GM23338 (cell line): Measurements from ENCODE around the gene ITCH. TPM values are rescaled to one million over a fixed set of nuclear protein-coding genes. Genes with fewer than 3 reads are reported as not detected.

Experiments
- ATAC-seq: fragments of 200-7000 bp; cut with Tn5 transposase; 3 replicates; pipeline ENCODE4 v1.9.1; 2020
- DNase-seq: peaks from one replicate; pipeline ENCODE4 v3.0.0-alpha.2; 2015; ENCODE audit warnings: low spot score
- H2AFZ ChIP-seq: fragments of 200-600 bp; sonication (generic); 2 replicates; pipeline ENCODE4 v1.8.0; 2016; ENCODE audit warnings: antibody characterized with exemption, mild to moderate bottlenecking, moderate library complexity
- H3F3A ChIP-seq: fragments of 200-600 bp; sonication (generic); replicated peaks from 2 replicates; pipeline ENCODE4 v1.8.0; 2017; ENCODE audit warnings: antibody characterized with exemption, mixed run types, low read depth
- H3K27ac ChIP-seq: fragments of 200-600 bp; sonication (generic); 2 replicates; pipeline ENCODE4 v1.6.1; 2016; ENCODE audit warnings: low read depth
- H3K27me3 ChIP-seq: fragments of 200-600 bp; sonication (generic); 2 replicates; pipeline ENCODE4 v1.8.0; 2016; ENCODE audit warnings: mild to moderate bottlenecking, mixed run types, moderate library complexity; ENCODE audit not compliant: insufficient read depth
- H3K36me3 ChIP-seq: fragments of 200-600 bp; sonication (generic); 2 replicates; pipeline ENCODE4 v1.8.0; 2016; ENCODE audit warnings: mild to moderate bottlenecking; ENCODE audit not compliant: insufficient read depth
- H3K4me1 ChIP-seq: fragments of 200-600 bp; sonication (generic); 2 replicates; pipeline ENCODE4 v1.8.0; 2016; ENCODE audit warnings: mild to moderate bottlenecking, moderate library complexity; ENCODE audit not compliant: insufficient read depth
- H3K4me2 ChIP-seq: fragments of 200-600 bp; sonication (generic); 2 replicates; pipeline ENCODE4 v1.7.1; 2017; ENCODE audit warnings: mixed run types
- H3K4me3 ChIP-seq: fragments of 200-600 bp; sonication (generic); 2 replicates; pipeline ENCODE4 v1.6.1; 2016; ENCODE audit warnings: mixed run types
- H3K79me2 ChIP-seq: fragments of 200-600 bp; sonication (generic); replicated peaks from 2 replicates; pipeline ENCODE4 v1.8.0; 2017; ENCODE audit warnings: mild to moderate bottlenecking; ENCODE audit not compliant: insufficient read depth
- H3K9me2 ChIP-seq: fragments of 200-600 bp; sonication (generic); 2 replicates; pipeline ENCODE4 v1.8.0; 2017; ENCODE audit not compliant: insufficient read depth
- H4K20me1 ChIP-seq: fragments of 200-600 bp; sonication (generic); replicated peaks from 2 replicates; pipeline ENCODE4 v1.8.0; 2017; ENCODE audit warnings: mild to moderate bottlenecking; ENCODE audit not compliant: insufficient read depth
- H3K27ac Mint-ChIP-seq: 2 replicates; pipeline ENCODE4 v1.8.0; 2020; ENCODE audit warnings: inconsistent platforms, mild to moderate bottlenecking, moderate library complexity, mixed read lengths
- H3K27me3 Mint-ChIP-seq: 3 replicates; pipeline ENCODE4 v1.8.0; 2022; ENCODE audit warnings: low read depth, mild to moderate bottlenecking, moderate library complexity, mixed read lengths, inconsistent platforms; ENCODE audit not compliant: insufficient read depth, poor library complexity
- H3K36me3 Mint-ChIP-seq: 3 replicates; pipeline ENCODE4 v1.8.0; 2021; ENCODE audit warnings: low read depth, mild to moderate bottlenecking, inconsistent platforms, moderate library complexity, mixed read lengths
- H3K4me1 Mint-ChIP-seq: 3 replicates; pipeline ENCODE4 v1.8.0; 2020; ENCODE audit warnings: mild to moderate bottlenecking, inconsistent platforms, mixed read lengths
- H3K4me3 Mint-ChIP-seq: 3 replicates; pipeline ENCODE4 v1.8.0; 2021; ENCODE audit warnings: moderate library complexity, mild to moderate bottlenecking, inconsistent platforms, mixed read lengths
- H3K9me3 Mint-ChIP-seq: 3 replicates; pipeline ENCODE4 v1.8.0; 2020; ENCODE audit warnings: moderate library complexity, mild to moderate bottlenecking, inconsistent platforms, mixed read lengths
- CREB1 ChIP-seq: fragments of 250-450 bp; sonication (Bioruptor Pico); IDR thresholded peaks from 2 replicates; pipeline ENCODE4 v1.5.0; 2020; ENCODE audit warnings: low read depth, mild to moderate bottlenecking, moderate library complexity
- ETS1 ChIP-seq: IDR thresholded peaks from 2 replicates; pipeline ENCODE4 v1.6.1; 2016; ENCODE audit warnings: antibody characterized with exemption
- EZH2 ChIP-seq: fragments of 200-600 bp; sonication (generic); IDR thresholded peaks from one replicate; pipeline ENCODE4 v1.8.0; 2017; ENCODE audit warnings: antibody characterized with exemption, mild to moderate bottlenecking, low read depth; ENCODE audit not compliant: unreplicated experiment
- EZH2phosphoT487 ChIP-seq: fragments of 200-600 bp; sonication (generic); IDR thresholded peaks from one replicate; pipeline ENCODE4 v1.8.1; 2018; ENCODE audit warnings: antibody characterized with exemption; ENCODE audit not compliant: unreplicated experiment
- JUNB ChIP-seq: IDR thresholded peaks from one replicate; pipeline ENCODE4 v1.6.1; 2016; ENCODE audit warnings: antibody characterized with exemption; ENCODE audit not compliant: unreplicated experiment
- NANOG ChIP-seq: IDR thresholded peaks from 2 replicates; pipeline ENCODE4 v1.6.1; 2016; ENCODE audit warnings: antibody characterized with exemption, borderline replicate concordance
- POLR2AphosphoS5 ChIP-seq: IDR thresholded peaks from 2 replicates; pipeline ENCODE4 v1.6.1; 2016; ENCODE audit warnings: antibody characterized with exemption, low read depth
- REST ChIP-seq: IDR thresholded peaks from one replicate; pipeline ENCODE4 v1.6.1; 2018; ENCODE audit warnings: antibody characterized with exemption; ENCODE audit not compliant: unreplicated experiment
- STAT1 ChIP-seq: IDR thresholded peaks from one replicate; pipeline ENCODE4 v1.6.1; 2016; ENCODE audit warnings: antibody characterized with exemption; ENCODE audit not compliant: unreplicated experiment
- ZNF114 ChIP-seq: fragments of 250-450 bp; sonication (Bioruptor Pico); IDR thresholded peaks from 2 replicates; pipeline ENCODE4 v1.5.0; 2020; ENCODE audit warnings: mild to moderate bottlenecking, moderate library complexity
- ZNF331 ChIP-seq: fragments of 250-450 bp; sonication (Bioruptor Pico); IDR thresholded peaks from 2 replicates; pipeline ENCODE4 v1.5.0; 2020; ENCODE audit warnings: low read depth, mild to moderate bottlenecking, moderate library complexity
- polyA plus RNA-seq: library from polyadenylated mRNA; unstranded; fragments of >200 nt; fragmentation: Nextera tagmentation; extraction: Ambion mirVana; gene quantifications from 2 replicates; pipeline ENCODE4 v1.2.1, GENCODE V29; 2016
- total RNA-seq: library from RNA; depleted of rRNA; stranded (reverse); fragments of >200 nt; shearing (Covaris generic); gene quantifications from 2 replicates; pipeline ENCODE4 v1.2.3, GENCODE V29; 2014
- TF ChIP-seq, protein P1 (sequence below), 2 experiments: fragments of 200-600 bp in 1 of 2; sonication (generic) in 1 of 2; conservative IDR thresholded peaks; 2 replicates each; pipeline versions ENCODE4 v1.5.1 to v1.6.1; 2016 to 2017; ENCODE audit warnings: antibody characterized with exemption in 2 of 2, low read depth in 2 of 2, mild to moderate bottlenecking in 2 of 2, moderate library complexity in 1 of 2
- TF ChIP-seq, protein P2 (sequence below): fragments of 250-450 bp; sonication (Bioruptor Pico); IDR thresholded peaks from 2 replicates; pipeline ENCODE4 v1.5.0; 2020; ENCODE audit warnings: mild to moderate bottlenecking, moderate library complexity

Gene ITCH
- total and polyA plus RNA-seq, 2 experiments from 2014 or later, result 16.4 to 31.6 TPM

DNA sequence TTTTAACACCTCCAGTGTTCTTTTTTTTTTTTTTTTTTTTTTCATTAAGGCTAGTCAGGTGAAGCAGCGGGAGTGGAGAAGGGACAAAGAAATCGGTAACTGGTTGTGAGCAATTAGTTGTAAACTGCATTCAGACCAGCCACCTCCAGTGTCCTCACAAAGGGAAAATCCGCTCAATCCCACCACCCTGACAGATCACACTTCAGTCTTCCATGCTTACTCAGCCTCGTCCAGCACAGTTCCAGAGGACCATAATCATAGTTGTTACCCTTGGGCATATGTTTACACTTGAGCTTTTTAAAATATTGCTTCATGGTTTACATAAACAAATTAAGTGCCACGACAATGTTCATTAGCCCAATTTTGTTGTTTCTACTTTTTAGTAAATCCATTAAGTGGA, 163.4 kb downstream of the ITCH start:
- Mint-ChIP-seq H3K4me3 (no peak overlapping the region), H3K27ac (no peak overlapping the region), H3K36me3 (peaks cover 48% of the 10 kb centered on the region), H3K4me1 (peaks cover 8% of the 10 kb centered on the region), H3K27me3 (peaks cover 4% of the 10 kb centered on the region), H3K9me3 (no peaks in the 10 kb centered on the region)
- Histone ChIP-seq H3K27ac (no peak overlapping the region), H3K9me2 (no peaks in the 10 kb centered on the region), H3F3A (no peaks in the 10 kb centered on the region; the same call in 1 of the 2 replicates), H3K4me1 (no peaks in the 10 kb centered on the region; the same call in 1 of the 2 replicates), H3K4me3 (no peak overlapping the region), H2AFZ (no peak overlapping the region), H4K20me1 (peaks cover 40% of the 10 kb centered on the region), H3K79me2 (peaks cover 40% of the 10 kb centered on the region), H3K4me2 (no peak overlapping the region), H3K36me3 (peaks cover 5% of the 10 kb centered on the region; the same call in 1 of the 2 replicates), H3K27me3 (no peaks in the 10 kb centered on the region)
- ATAC-seq (no peak), DNase-seq (no peak)
- TF ChIP-seq NANOG (no peak), ETS1 (no peak), CREB1 (CRISPR knock-in tag) (no peak), EZH2phosphoT487 (no peak), REST (no peak), POLR2AphosphoS5 (no peak), EZH2 (no peak), STAT1 (no peak), ZNF114 (no peak), ZNF331 (CRISPR knock-in tag) (no peak), JUNB (no peak)
- TF ChIP-seq, protein P1, sequence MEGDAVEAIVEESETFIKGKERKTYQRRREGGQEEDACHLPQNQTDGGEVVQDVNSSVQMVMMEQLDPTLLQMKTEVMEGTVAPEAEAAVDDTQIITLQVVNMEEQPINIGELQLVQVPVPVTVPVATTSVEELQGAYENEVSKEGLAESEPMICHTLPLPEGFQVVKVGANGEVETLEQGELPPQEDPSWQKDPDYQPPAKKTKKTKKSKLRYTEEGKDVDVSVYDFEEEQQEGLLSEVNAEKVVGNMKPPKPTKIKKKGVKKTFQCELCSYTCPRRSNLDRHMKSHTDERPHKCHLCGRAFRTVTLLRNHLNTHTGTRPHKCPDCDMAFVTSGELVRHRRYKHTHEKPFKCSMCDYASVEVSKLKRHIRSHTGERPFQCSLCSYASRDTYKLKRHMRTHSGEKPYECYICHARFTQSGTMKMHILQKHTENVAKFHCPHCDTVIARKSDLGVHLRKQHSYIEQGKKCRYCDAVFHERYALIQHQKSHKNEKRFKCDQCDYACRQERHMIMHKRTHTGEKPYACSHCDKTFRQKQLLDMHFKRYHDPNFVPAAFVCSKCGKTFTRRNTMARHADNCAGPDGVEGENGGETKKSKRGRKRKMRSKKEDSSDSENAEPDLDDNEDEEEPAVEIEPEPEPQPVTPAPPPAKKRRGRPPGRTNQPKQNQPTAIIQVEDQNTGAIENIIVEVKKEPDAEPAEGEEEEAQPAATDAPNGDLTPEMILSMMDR (conservative IDR thresholded peaks at IDR 0.05; ENCODE audit: low read depth in 2 of 2), result no peak
- TF ChIP-seq, protein P2, sequence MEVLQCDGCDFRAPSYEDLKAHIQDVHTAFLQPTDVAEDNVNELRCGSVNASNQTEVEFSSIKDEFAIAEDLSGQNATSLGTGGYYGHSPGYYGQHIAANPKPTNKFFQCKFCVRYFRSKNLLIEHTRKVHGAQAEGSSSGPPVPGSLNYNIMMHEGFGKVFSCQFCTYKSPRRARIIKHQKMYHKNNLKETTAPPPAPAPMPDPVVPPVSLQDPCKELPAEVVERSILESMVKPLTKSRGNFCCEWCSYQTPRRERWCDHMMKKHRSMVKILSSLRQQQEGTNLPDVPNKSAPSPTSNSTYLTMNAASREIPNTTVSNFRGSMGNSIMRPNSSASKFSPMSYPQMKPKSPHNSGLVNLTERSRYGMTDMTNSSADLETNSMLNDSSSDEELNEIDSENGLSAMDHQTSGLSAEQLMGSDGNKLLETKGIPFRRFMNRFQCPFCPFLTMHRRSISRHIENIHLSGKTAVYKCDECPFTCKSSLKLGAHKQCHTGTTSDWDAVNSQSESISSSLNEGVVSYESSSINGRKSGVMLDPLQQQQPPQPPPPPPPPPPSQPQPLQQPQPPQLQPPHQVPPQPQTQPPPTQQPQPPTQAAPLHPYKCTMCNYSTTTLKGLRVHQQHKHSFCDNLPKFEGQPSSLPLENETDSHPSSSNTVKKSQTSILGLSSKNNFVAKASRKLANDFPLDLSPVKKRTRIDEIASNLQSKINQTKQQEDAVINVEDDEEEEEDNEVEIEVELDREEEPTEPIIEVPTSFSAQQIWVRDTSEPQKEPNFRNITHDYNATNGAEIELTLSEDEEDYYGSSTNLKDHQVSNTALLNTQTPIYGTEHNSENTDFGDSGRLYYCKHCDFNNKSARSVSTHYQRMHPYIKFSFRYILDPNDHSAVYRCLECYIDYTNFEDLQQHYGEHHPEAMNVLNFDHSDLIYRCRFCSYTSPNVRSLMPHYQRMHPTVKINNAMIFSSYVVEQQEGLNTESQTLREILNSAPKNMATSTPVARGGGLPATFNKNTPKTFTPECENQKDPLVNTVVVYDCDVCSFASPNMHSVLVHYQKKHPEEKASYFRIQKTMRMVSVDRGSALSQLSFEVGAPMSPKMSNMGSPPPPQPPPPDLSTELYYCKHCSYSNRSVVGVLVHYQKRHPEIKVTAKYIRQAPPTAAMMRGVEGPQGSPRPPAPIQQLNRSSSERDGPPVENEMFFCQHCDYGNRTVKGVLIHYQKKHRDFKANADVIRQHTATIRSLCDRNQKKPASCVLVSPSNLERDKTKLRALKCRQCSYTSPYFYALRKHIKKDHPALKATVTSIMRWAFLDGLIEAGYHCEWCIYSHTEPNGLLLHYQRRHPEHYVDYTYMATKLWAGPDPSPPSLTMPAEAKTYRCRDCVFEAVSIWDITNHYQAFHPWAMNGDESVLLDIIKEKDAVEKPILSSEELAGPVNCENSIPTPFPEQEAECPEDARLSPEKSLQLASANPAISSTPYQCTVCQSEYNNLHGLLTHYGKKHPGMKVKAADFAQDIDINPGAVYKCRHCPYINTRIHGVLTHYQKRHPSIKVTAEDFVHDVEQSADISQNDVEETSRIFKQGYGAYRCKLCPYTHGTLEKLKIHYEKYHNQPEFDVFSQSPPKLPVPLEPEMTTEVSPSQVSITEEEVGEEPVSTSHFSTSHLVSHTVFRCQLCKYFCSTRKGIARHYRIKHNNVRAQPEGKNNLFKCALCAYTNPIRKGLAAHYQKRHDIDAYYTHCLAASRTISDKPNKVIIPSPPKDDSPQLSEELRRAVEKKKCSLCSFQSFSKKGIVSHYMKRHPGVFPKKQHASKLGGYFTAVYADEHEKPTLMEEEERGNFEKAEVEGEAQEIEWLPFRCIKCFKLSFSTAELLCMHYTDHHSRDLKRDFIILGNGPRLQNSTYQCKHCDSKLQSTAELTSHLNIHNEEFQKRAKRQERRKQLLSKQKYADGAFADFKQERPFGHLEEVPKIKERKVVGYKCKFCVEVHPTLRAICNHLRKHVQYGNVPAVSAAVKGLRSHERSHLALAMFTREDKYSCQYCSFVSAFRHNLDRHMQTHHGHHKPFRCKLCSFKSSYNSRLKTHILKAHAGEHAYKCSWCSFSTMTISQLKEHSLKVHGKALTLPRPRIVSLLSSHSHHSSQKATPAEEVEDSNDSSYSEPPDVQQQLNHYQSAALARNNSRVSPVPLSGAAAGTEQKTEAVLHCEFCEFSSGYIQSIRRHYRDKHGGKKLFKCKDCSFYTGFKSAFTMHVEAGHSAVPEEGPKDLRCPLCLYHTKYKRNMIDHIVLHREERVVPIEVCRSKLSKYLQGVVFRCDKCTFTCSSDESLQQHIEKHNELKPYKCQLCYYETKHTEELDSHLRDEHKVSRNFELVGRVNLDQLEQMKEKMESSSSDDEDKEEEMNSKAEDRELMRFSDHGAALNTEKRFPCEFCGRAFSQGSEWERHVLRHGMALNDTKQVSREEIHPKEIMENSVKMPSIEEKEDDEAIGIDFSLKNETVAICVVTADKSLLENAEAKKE (CRISPR knock-in tag), result no peak
